A673 (cell line): Measurements from ENCODE around the gene DENND1A.

Experiments
- EZH2 ChIP-seq: fragments of 200-600 bp; sonication (generic); IDR thresholded peaks from 2 replicates; pipeline ENCODE4 v1.6.1; 2017; ENCODE audit warnings: borderline replicate concordance, low read depth, mild to moderate bottlenecking, mixed read lengths, antibody characterized with exemption, low read length; ENCODE audit not compliant: poor library complexity, severe bottlenecking
- TF ChIP-seq, protein P1 (sequence below): fragments of 300-800, 200-600 bp; sonication (generic); conservative IDR thresholded peaks from 2 replicates; pipeline ENCODE4 v1.5.1; 2017; ENCODE audit warnings: low read depth, mild to moderate bottlenecking, antibody characterized with exemption, low read length, moderate library complexity, mixed read lengths

DNA sequence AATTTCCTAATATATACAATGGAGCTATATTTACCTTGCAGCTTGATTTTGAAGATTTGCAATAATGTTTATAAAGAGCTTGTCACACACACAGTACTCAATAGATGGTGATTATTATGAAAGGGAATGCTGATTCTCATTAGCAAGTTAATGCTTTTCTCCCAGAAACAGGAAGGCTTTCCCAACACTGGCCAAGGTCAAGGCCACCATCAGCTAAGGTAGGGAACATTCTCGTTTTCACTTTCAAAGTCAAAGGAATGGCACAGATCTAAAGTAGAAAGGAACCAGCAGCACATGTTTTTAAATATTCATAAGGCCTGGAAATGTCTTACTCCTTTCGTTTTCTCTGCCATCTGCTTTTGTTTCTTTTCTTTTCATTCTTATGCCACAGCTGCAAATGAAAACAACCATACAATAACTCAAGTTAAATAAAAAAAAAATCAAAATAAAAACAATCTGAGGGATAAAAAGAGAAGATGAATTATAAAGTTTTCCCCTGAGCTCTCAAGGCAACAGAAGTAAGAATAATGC, 307.1 kb downstream of the DENND1A start:
- TF ChIP-seq, protein P1, sequence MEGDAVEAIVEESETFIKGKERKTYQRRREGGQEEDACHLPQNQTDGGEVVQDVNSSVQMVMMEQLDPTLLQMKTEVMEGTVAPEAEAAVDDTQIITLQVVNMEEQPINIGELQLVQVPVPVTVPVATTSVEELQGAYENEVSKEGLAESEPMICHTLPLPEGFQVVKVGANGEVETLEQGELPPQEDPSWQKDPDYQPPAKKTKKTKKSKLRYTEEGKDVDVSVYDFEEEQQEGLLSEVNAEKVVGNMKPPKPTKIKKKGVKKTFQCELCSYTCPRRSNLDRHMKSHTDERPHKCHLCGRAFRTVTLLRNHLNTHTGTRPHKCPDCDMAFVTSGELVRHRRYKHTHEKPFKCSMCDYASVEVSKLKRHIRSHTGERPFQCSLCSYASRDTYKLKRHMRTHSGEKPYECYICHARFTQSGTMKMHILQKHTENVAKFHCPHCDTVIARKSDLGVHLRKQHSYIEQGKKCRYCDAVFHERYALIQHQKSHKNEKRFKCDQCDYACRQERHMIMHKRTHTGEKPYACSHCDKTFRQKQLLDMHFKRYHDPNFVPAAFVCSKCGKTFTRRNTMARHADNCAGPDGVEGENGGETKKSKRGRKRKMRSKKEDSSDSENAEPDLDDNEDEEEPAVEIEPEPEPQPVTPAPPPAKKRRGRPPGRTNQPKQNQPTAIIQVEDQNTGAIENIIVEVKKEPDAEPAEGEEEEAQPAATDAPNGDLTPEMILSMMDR: no peak
- no peak for TF ChIP-seq EZH2
